NCI-H69 (cell line): ENCODE measurements around the gene SYT1.
"Not testable (repeated sequence)": the region's sequence is repeated elsewhere in the genome, so short reads cannot be mapped to it uniquely, and the experiment has no call there.

Experiments used
- DNase-seq: peaks from one replicate; lab custom pipeline; 2025; lab: John Stamatoyannopoulos, UW

The SYT1 gene

DNA sequence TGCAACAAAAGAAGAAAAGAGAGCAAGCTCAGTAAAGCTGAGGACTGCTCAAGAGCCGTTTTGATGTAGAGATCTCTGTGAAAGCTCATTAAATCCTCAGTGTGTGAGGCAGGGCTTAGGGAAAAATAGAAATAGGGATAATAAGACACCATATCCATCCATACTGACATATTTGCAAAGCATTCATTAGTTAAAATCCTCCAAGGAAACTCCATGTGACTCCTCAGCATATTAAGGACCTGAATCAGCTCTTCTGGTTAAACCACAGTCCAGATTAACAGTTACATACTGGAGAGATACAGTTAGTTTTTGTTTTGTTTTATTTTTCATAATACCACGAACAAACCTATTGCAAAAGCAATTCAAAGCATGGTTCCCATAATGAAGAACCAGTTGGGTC is 538.0 kb downstream of the SYT1 start:
- DNase-seq, result no peak

DNA sequence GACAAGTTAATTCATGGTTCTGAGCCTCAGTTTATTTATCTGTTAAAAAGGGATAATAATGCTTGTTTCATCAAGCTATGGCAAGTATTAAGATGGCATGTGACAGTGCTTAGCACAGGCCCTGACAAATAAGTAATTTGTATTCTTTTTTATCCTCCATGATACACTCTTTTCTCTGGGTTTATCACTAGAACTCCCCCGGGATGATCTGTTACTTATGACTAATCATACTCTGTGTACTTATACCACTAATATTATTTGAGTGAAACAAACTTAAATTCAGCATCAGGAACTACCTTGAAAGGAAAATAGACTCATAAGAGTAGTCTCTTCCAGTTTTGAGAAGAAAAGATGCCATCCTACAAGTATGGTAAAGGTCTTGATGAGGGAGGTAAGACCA is 542.4 kb downstream of the SYT1 start:
- no peak for DNase-seq

DNA sequence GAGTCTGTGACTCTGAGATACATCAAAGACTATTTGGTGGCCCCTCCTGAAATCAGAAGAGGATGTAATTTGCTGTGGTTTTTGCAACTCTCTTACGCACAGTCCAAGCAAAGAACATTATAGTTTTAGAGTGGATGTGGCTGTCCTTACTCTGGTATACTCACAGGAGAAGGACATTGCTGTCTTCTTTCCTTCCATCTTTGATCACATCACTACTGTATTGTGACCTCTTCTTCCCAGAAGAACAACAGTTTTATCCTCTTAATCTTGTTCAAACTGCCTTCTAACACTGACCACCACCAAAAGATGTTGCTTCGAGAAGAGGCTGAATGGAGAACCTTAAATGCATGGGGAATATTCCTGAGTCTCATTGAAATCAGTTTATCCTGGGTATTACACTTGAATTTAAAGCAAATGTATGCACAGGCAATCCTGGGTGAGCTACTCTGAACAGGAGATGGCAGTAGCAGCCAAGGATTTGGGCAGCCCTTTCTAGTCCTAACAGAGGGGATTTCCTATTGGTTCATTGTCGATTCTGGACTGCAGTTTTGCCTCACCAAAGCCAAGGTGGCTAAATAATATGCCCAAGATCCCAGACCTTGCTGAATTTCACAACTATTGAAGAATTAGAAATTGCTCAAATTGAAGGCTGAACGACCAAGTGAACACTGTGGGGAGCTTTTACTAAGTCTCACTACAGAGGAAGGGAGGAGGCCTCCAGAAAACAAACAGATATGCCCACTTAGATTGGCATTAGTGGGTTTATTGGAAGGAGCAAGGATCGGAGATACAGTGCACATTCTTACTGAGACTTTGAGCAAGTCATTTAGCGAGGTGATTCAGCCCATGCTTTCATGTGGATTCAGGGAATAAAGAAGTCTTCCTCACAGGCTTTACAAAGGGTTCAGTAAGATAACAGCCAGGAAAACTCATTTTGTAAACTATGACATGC is 543.4 kb downstream of the SYT1 start:
- peak; percentile 70 for DNase-seq

DNA sequence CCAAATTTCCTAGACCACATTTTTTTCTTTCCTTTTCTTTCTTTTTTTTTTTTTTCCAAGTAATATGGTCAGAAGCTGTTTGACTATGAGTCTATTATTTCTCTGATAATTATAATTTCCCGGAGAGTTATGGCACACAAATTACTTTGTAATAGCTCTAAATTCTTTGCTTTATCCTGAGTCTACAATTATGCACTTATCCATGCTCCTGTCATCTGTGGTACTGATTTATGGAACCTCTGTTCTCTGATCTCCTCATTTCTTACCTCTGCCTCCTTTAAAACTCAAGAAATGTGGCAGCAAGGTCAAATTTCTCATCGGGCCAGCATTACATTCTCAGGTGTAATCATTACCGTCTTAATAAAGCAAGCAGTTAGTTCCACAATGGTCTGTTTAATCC is 544.1 kb downstream of the SYT1 start:
- DNase-seq, result peak; percentile 72

DNA sequence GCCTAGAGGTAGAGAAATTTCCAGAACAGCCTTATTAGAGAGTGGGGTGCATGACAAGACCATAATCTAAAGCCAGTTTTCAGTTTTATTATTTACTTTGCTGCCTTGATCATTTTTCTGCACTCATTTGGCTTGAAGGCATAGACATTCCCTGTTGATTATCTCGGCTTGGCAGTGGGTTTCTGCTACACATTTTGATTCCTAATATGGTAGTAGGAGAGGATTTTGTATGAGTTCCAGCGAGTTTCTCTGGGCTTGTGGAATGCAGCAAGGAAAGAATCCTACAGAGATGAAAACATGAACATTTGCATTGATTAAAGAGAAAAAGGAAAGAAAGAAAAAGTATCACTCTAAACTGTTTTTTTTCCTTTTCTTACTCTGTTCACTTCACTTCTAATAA is 545.0 kb downstream of the SYT1 start:
- no peak for DNase-seq

DNA sequence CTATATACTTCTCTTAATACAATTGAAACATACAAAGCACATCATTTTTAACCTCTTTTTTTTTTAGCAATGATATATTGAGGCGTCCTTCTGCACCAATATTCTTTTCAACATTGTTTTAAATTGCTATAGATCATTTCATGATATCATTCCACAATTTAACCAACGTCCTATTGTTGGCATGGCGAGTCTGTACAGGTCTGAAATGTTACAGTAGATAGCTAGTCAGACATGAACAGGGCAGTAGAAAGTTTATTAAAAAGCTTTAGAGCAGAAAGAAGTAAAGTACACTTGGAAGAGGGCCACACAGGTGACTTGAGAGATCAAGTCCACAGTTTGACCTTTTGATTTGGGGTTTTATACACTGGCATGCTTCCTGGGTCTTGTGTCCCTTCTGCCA is 547.2 kb downstream of the SYT1 start:
- no peak for DNase-seq

DNA sequence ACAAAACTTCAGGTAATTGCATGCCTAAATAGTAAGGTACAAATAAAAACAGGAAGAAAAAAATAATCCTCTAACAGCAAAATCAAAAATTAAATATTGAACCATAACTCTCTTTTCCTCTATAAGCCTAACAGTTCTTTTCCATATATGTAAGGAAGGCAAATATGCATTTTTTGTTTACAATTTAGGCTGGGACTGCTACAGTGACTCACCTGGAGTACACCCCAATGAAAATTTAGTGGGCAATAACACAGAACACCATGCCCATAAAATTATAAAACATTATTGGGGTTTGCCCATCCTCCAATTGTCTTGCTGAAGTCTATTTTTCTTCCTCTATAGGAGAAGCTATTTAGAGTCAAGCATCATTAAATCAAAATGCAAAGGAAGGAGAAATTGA is 549.2 kb downstream of the SYT1 start:
- DNase-seq, result no peak

DNA sequence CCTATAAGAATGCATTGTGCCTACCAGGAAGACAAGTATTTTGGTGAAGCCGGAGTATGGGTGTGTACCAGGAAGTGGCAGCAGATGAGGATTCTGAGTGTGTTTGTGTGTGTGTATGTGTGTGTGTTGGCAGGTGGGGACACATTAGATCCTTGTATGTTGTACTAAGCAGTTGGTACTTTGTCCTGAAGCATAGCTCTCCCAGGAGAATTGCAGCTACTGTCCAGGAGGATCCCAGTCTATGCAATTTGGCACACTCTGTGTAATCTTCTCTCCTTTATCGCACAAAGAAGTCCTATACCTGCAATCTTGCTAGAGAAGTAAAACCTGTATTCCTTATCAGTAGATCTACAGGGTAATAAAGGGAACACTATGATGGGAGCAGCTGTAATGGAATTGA is 549.7 kb downstream of the SYT1 start:
- DNase-seq, result peak; percentile 77

DNA sequence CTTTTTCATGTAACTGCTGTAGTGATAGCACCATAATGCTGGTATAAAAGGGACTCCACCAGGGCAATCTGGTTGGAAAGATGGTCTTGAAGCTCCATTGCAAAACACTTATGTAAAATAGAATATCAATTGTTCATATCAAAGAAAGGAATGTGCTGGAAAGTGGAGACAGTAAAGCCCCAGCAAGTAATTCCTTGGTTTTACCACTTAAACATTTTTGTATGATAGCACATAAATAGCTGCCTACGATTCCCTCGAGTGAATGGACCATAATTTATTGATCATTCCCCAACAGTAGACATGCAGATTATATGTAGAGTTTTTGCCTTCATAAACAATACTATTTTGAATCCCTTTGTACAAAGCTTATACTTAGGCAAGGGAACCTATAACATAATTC is 550.7 kb downstream of the SYT1 start:
- DNase-seq, result no peak

DNA sequence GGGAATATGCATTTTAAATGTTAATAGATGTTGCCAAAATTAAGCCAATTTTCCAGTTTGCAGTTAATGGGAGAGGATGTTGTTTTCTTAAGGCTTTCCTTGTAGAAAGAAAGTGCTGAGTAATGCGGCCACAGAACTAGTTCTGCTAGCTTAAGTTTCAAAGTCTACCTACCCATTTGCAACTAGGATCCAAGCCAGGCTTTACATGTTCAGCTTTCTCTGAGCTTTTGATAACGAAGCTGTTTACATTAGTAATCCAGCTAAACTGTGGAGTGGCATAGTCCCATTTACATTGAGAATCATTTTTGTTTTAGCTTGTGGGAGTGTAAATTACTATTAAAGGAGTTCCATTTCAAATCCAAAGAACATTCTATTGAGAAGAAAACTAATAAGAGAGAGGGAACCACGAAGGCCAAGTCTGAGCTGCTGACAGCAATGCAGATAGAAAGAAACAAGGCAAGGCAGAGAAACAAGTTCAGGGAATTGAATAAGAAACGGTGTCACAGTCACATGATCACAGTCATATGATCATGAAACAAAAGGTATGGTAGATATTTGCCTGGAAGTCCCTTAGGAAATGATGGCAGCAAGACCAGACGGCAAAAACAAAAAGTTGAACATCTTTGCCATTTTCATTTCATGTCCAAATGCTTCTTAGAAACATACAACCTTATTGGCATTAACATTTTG is 551.3 kb downstream of the SYT1 start:
- no peak for DNase-seq

DNA sequence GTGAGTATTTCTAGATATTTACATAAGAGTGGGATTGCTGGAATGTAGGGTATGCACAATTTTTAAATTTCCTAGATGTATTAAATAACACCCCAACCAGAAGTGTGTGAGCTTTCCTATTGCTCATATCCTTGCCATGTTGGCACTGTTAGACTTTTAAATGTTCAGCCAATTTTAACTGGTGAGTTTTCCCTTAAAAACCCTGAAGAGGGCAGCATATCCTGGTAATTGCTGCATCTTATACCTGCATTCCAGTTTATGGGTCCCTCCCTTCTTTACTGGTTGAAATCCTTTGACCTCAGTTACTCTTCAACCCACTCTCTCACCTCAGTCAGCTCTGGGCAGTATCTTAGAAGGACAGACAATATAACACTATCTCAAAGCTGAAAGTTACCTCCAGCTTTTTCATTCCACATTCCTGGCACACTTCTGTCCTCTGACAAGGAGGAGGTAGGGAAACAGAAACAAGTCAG is 555.6 kb downstream of the SYT1 start:
- DNase-seq, result peak; percentile 34

DNA sequence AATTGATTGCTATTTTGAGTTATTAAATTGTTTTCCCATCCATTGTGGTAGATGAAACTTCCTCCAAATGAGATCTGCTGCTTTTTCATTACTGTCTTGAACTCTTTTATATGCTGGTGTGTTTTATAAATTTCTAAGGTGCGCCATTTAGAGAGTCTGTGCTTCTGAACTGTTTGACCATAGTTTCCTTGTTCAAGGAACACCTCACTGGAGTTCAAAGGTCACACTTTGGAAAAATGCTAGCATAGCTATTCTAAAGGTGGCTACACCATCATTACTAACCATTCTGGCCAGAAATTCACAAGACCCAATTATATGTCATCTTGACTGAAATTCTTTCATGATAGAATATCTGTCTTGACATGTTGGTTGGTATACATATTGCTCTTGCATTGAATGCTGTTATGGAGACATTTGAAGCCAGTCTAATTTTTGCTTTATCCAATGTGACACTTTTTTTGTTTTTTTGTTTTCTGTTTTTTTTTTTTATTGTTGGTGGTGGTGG is 556.7 kb downstream of the SYT1 start:
- no peak for DNase-seq

DNA sequence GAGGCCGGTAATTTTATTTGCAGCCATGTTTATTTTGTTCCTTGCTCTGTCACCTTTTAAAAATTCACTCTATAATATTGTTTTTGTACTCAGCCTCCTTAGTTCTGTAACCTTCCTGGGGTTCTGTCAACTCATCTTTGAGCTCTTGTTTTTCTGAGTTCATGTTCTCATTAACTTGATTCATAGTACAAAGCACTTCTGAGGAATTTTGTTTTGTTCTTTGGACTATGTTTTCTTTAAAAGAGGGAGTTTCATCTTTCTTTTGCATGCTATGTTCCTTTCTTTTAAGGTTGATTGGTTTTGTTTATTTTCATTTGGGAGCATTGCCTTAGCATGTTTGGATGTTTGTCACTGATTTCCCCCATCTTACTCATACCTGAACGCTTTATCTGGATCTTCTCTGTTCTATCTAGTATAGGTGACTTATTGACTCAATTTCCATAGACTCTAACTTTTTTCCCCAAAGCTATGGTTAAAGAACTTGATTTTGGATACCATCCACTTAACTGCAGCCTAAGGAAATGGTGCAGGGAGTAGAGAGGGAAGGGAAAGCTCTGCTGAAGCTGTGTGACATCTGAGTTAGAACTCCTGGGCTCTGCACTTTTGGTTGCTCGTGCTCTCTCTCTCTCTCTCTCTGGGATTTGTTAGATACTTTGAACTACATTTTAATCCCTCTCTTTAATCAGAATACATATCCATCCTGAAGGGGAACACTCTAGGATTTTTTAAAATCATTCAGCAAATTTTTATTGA is 557.7 kb downstream of the SYT1 start:
- DNase-seq, result no peak

DNA sequence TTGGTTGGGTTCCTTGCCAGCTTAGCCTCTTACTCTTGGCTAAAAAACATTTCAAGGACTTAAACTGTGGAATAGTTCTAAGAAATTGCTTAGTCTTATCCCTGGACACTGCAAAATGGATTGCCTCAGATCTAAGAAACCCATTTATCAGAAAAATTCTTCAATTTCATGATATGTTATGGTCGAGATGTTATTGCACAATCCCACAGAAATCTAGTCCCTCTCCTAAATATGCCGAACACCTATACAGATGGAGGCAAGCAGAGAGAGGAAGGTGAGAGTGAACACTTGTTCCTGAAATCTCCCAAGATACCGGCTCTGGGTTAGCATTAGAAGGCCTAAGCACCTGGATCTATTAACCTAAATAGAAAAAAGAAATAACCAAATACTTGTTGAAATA is 559.0 kb downstream of the SYT1 start:
- no peak for DNase-seq

DNA sequence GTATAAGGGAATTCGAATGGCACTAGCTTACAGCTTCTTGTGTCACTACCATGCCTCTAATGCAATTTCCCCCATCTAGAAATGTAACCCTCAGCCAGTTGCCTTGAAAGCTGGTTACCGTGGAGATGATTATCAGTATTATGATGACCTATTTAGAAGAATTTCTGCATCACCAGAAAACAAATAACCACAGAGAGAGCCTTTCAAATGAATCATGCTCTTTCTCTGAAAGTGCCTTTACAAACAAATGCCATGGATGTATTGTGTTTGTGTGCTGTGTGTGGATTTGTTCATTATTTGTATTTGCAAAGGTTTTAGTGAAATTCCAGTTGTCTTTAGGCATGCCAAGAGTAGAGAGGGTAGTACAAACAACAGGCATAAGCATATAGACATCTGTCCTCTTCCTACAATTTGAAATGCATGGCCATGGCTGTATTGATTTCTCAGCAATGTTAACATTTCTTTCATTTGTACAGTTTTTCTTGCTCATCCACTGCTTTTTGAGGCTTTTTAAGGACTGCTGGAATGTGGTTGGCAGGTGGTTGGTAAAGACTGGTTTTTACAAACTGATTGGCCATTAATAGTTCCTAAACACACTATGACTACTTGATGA is 559.6 kb downstream of the SYT1 start:
- DNase-seq, result no peak

DNA sequence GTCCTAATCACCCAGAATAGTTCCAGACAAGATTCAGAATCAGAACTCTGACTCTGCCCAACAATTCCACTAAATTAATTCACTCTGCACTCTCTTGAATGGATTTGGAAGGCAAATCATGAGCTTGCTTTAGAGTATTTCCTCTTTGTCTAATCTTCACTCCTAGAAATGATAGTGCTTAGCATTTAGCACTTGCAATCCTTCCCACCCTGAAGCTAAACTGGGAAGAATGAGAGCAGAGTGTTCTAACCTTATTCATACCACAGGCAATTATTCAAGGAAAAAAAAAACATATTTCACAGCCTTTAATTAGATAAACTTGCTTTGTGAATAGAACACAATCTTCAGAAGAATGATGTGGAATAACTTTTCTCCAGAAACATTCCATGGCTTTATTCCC is 561.5 kb downstream of the SYT1 start:
- no peak for DNase-seq

DNA sequence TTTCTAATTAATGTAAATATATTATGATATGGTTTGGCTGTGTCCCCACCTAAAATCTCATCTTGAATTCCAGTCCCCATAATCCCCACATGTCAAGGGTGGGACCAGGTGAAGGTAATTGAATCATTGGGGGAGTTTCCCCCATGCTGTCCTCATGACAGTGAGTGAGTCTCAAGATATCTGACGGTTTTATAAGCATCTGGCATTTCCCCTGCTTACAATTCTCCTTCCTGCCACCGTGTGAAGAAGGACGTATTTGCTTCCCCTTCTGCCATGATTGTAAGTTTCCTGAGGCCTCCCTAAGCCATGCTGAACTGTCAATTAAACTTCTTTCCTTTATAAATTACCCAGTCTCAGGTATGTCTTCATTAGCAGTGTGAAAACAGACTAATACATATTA is 562.2 kb downstream of the SYT1 start:
- DNase-seq, result not testable (repeated sequence)

DNA sequence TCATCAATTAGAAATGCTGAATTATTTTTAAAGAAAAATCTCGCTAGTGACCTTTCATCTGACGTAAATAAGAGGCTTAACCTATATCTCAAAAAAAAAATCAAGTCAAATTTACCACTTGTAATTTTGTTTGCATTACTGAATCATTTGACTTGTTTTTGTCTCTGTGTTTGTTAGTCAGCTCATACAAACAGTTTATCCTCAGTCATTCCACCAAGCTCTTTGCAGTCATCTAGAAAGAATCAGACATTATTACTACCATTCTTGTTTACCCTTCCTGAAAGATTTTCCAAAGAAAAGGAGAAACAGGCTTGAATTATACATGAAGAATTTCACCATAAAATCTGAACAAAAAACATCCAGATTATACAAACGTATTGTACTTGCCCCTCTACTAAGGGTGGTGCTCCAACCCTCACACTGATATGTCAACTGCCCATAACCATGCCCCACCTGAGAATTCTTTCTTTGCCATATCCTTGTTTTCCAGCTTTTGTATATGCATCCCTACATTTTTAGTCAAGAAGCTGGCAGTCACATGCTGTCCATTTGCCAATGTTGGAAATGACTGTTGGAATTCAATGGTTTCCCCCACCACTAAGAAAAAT is 569.0 kb downstream of the SYT1 start:
- DNase-seq, result no peak

DNA sequence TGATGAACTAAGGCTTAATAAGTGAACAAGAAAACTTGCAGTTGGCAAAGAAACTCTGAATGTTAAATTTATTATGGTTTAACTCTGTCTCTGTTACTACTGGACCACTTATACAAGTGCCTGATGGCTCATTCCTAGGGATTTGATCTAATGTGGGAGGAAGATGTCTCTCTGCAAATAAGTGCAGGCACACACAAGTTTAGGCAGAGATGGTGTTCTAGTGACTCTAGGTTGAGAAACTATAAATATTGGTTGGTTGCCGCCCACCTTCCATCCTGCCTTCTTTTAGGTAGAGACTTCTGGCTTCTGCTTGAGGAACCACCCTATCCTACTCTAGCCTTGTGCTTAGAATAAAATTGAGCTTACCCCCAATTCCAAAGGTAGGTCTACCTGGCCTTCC is 570.0 kb downstream of the SYT1 start:
- DNase-seq, result no peak

DNA sequence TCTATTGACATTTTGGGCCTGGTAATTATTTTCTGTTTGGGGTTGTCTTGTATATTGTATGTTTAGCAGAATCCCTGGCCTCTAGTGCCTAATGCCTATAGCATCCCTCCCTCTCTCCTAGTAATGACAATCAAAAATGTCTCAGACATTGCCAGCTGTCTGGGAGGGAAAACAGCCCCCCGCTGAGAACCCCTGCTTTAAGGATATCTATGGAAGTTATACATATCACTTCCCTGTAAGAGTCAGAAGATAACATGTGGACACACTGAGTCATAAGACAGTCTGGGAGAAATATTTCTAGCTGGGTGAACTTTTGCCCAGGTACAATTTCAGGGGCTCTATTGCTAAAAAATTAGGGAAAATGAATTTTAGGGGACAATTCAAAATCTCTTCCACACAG is 571.2 kb downstream of the SYT1 start:
- DNase-seq, result peak; percentile 10

DNA sequence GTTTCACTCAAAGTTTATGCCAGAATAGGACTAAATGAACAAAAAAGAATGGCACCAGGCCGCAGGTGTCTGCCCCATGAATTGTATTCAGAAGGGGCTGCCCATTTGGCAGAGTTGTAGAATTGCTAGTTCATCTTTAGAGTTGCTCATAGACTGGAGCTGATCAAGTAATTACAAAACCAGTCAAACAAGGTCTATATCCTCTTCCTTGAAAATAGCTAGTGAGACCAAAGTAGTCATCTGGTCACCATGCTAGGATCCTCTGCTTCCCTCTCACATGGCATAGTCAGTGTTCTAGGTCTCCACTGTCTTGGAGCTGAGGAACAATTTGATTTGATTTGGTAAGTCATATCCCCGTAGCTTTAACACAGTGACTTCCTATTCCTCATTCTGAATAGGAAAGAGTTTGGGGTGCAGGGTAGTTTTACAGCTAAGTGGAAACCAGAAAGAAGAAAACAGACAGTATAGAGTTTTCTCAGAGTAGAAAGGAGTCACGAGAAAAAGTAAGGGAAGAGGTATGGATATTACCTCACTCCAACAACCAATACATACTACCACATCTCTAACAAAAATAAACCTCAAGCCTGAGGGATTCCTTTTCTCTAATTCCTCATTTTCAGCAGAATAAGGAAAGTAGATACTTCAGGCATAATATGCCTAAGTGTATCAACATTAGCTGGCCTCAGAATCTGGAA is 574.1 kb downstream of the SYT1 start:
- no peak for DNase-seq
